Tibial nerve (tissue), 4 donors: ENCODE results near the gene PCBP3. TPM values are rescaled to one million over a fixed set of nuclear protein-coding genes. Genes with fewer than 3 reads are reported as not detected.

Experiments
- DNase-seq, 2 donors: peaks; one replicate each; pipeline ENCODE4 v3.0.0-alpha.2; 2019; ENCODE audit warnings: low spot score in 2 of 2
- H3K27ac ChIP-seq, 4 donors: fragments of 200-600 bp; sonication (generic) in 3 of 4; one replicate each; pipeline ENCODE4 v1.5.1; 2017 to 2019; ENCODE audit warnings: mild to moderate bottlenecking in 1 of 4
- H3K27me3 ChIP-seq, 2 donors: fragments of 200-600 bp; sonication (generic) in 1 of 2; one replicate each; pipeline versions ENCODE4 v1.5.1 to v1.6.0; 2017 to 2019
- H3K36me3 ChIP-seq, 3 donors: fragments of 200-600 bp; sonication (generic); one replicate each; pipeline ENCODE4 v1.5.1; 2018 to 2019
- H3K4me1 ChIP-seq, 4 donors: fragments of 200-600 bp; sonication (generic) in 3 of 4; one replicate each; pipeline ENCODE4 v1.5.1; 2017 to 2019
- H3K4me3 ChIP-seq, 4 donors: fragments of 200-600 bp; sonication (generic) in 3 of 4; one replicate each; pipeline ENCODE4 v1.5.1; 2017 to 2019; ENCODE audit warnings: mild to moderate bottlenecking in 1 of 4, moderate library complexity in 1 of 4
- H3K9me3 ChIP-seq, 4 donors: fragments of 200-600 bp; sonication (generic) in 3 of 4; one replicate each; pipeline ENCODE4 v1.5.1; 2017 to 2019
- CTCF ChIP-seq, 5 experiments: fragments of 200-600 bp in 3 of 5; fragments of 450-650 bp in 2 of 5; sonication (generic) in 3 of 5; IDR thresholded peaks; one replicate each; pipeline ENCODE4 v1.5.1; 2016 to 2019; ENCODE audit warnings: antibody characterized with exemption in 5 of 5, mild to moderate bottlenecking in 3 of 5, moderate library complexity in 2 of 5
- EP300 ChIP-seq, 2 donors: sonication (generic); formaldehyde crosslinking; IDR thresholded peaks; one replicate each; pipeline ENCODE4 v1.6.1; 2017; ENCODE audit warnings: antibody characterized with exemption in 2 of 2, mild to moderate bottlenecking in 1 of 2
- POLR2A ChIP-seq, 2 donors: fragments of 450-650 bp; IDR thresholded peaks; one replicate each; pipeline ENCODE4 v1.6.1; 2017; ENCODE audit warnings: antibody characterized with exemption in 2 of 2, mild to moderate bottlenecking in 2 of 2, moderate library complexity in 2 of 2
- WGBS, 2 donors: methylation state at CpG; one replicate each; pipeline ENCODE4 v1.1.5; 2018; 5-methylcytosine and 5-hydroxymethylcytosine counted together
- total RNA-seq, 4 donors: library from RNA; depleted of rRNA; stranded (reverse); fragments of >200 nt; gene quantifications; one replicate each; pipeline ENCODE4 v1.1.0, GENCODE V29; 2016

Gene PCBP3
- total RNA-seq, 4 donors from 2014 or later: 4.2 to 13.4 (median 9.6) TPM

- no peak for DNase-seq
- peaks cover 0 to 15% (median 0%) of the 10 kb centered on the region in 3 donors for H3K36me3 ChIP-seq
- no peaks in the 10 kb centered on the region for H3K9me3 ChIP-seq
- H3K27ac ChIP-seq: no peak overlapping the region
- WGBS, 2 donors: 87 to 88% methylated on average over 25 to 26 of the region's 27 CpGs
- no peaks in the 10 kb centered on the region for H3K4me1 ChIP-seq
- TF ChIP-seq CTCF (IDR thresholded peaks at IDR 0.05): no peak
- no peaks in the 10 kb centered on the region for H3K27me3 ChIP-seq
- H3K4me3 ChIP-seq: no peak overlapping the region
These were observed 256.7 kb downstream of the PCBP3 start for GRCh38 chr21:45900034-45900868.

- no peak for DNase-seq
- WGBS, 2 donors: 89 to 94% methylated on average over 15 of the region's 15 CpGs
These were observed 257.7 kb downstream of the PCBP3 start for GRCh38 chr21:45901061-45901690.

GRCh38 chr21:45902292-45902995 lies 258.9 kb downstream of the PCBP3 start:
- Histone ChIP-seq H3K4me1 (no peaks in the 10 kb centered on the region), H3K9me3 (no peaks in the 10 kb centered on the region), H3K27me3 (no peaks in the 10 kb centered on the region), H3K36me3 (peaks cover 0 to 13% (median 0%) of the 10 kb centered on the region in 3 donors), H3K27ac (no peak overlapping the region), H3K4me3 (no peak overlapping the region)
- WGBS, 2 donors: 84 to 85% methylated on average over 17 to 19 of the region's 19 CpGs
- TF ChIP-seq POLR2A (IDR thresholded peaks at IDR 0.05) (no peak), EP300 (IDR thresholded peaks at IDR 0.05) (no peak), CTCF (IDR thresholded peaks at IDR 0.05) (no peak)
- no peak for DNase-seq

More at GRCh38 chr21:45901061-45901690, 257.7 kb downstream of the PCBP3 start:
- no peak overlapping the region for H3K27ac ChIP-seq
- TF ChIP-seq POLR2A (IDR thresholded peaks at IDR 0.05) (no peak), CTCF (IDR thresholded peaks at IDR 0.05) (no peak), EP300 (IDR thresholded peaks at IDR 0.05) (no peak)
- H3K4me3 ChIP-seq: no peak overlapping the region
- H3K36me3 ChIP-seq: peaks cover 0 to 19% (median 0%) of the 10 kb centered on the region in 3 donors
- no peaks in the 10 kb centered on the region for H3K27me3 ChIP-seq
- H3K9me3 ChIP-seq: no peaks in the 10 kb centered on the region
- no peaks in the 10 kb centered on the region for H3K4me1 ChIP-seq

GRCh38 chr21:45905196-45905595 lies 261.7 kb downstream of the PCBP3 start:
- peaks cover 0 to 2% (median under 1%) of the 10 kb centered on the region in 4 donors for H3K4me1 ChIP-seq
- WGBS, 2 donors: 87 to 90% methylated on average over 11 to 12 of the region's 12 CpGs
- H3K36me3 ChIP-seq: peaks cover 0 to 12% (median 0%) of the 10 kb centered on the region in 3 donors
- no peaks in the 10 kb centered on the region for H3K9me3 ChIP-seq
- H3K4me3 ChIP-seq: no peak overlapping the region
- H3K27me3 ChIP-seq: no peaks in the 10 kb centered on the region
- no peak overlapping the region for H3K27ac ChIP-seq
- DNase-seq: no peak
- no peak for TF ChIP-seq EP300 (IDR thresholded peaks at IDR 0.05)
- no peak for TF ChIP-seq POLR2A (IDR thresholded peaks at IDR 0.05)
- TF ChIP-seq CTCF (IDR thresholded peaks at IDR 0.05): no peak
